Stimulated activated CD4-positive, alpha-beta T cell treated with anti-CD3 and anti-CD28 coated beads, Interleukin-1b, Interleukin-23, amount 100 ng/mL, for 48 hours (primary cell): ENCODE data around the gene ARL16.
"Not testable (repeated sequence)": the region's sequence is repeated elsewhere in the genome, so short reads cannot be mapped to it uniquely, and the experiment has no call there.

Experiments
- DNase-seq: peaks from one replicate; pipeline ENCODE4 v3.0.0-alpha.2; 2020

Gene ARL16

GRCh38 chr17:81694810-81695209 lies 11.2 kb upstream of the ARL16 start:
- no peak for DNase-seq

- DNase-seq: no peak
Observed at GRCh38 chr17:81693509-81694210, 10.1 kb upstream of the ARL16 start.

DNA sequence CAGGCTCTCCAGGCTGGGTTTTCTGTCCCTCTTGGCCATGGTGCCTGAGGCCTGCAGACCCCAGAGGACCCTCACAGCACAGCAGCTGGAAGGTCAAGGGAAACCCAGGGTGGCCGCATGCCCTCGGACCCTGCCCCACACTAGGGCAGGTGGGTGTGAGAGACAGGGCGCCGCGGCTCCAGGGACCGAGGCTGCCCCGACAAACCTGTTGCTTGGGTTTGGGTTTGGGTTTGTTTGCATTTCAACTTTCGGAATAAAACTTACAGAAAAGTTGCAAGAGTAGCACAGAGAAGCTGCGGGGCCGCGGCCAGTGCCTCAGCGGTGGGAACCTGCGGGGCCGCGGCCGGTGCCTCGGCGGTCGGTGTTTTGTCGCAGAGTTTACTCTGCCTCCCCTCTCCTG lies 8.0 kb upstream of the ARL16 start:
- no peak for DNase-seq

DNA sequence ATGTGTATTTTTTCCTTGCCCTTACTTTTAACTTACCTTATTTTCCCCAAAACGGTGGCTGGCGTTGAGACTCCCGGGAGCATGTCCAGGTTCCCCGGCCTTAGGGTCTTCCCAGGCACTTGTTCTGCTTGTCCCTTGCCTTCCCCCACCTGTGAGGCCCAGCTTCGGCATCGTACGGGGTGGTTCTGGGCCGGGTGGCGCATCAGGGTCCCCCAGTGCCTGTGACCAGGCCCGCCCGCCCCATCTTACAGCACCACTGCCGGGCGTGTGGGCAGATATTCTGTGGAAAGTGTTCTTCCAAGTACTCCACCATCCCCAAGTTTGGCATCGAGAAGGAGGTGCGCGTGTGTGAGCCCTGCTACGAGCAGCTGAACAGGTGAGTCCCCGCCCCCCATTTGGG lies 7.6 kb upstream of the ARL16 start:
- DNase-seq: no peak

- DNase-seq: no peak
Observed at GRCh38 chr17:81690549-81690948, 7.0 kb upstream of the ARL16 start.

- no peak for DNase-seq
Observed at GRCh38 chr17:81690066-81690465, 6.5 kb upstream of the ARL16 start.

DNA sequence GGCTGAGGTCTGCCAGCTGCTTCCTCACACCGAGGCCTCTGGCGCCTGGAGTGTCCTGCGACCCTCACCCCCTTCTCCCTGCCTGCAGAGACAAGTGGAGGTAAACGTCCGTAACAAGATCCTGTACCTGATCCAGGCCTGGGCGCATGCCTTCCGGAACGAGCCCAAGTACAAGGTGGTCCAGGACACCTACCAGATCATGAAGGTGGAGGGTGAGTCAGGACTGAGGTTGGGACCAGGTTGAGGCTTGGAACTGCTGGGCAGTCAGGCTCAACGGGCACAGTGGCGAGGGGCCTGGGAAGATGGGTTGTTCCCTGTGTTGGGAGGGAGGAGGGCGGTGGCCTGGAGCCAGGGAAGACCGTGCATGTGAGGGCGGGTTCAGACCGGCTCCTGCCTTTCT lies 5.0 kb upstream of the ARL16 start:
- DNase-seq: no peak

- no peak for DNase-seq
Observed at GRCh38 chr17:81687770-81688541, 4.4 kb upstream of the ARL16 start.

DNA sequence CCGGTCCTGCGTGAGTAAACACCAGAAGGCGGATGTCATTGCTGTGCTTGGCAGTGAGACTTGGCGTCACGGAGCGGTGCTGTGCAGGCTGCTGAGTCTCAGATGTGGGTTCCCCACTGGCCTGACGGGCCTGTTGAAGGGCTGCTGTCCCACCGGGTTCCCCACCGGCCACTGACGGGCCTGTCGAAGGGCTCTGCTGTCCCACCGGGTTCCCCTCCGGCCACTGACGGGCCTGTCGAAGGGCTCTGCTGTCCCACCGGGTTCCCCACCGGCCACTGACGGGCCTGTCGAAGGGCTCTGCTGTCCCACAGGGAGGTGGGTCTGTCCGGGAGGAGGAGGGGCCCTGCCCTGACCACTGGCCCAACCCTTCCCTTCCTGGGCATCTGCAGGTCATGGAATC lies 3.0 kb upstream of the ARL16 start:
- no peak for DNase-seq

DNA sequence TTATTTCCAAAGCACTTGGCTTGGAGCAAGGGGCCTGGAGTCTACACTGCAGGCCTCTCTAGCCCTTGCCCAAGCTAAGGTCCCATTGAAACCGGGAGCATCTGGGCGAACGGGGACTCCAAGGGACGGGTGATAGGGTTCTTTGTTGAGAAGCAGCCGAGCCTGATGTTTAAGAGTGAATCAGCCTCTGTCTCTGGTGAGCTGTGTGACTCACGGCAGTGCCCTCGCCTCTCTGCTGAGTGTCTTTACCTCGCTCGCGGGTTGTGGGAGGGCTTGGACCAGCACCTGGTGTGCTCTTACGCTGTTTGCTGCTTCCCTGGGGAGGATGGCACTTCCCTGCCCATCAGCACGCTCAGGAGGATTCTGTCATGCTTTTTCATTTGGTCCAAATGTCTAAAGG lies 1.5 kb upstream of the ARL16 start:
- peak; percentile 77 for DNase-seq

GRCh38 chr17:81684442-81684911 lies 880 bp upstream of the ARL16 start:
- DNase-seq: no peak

DNA sequence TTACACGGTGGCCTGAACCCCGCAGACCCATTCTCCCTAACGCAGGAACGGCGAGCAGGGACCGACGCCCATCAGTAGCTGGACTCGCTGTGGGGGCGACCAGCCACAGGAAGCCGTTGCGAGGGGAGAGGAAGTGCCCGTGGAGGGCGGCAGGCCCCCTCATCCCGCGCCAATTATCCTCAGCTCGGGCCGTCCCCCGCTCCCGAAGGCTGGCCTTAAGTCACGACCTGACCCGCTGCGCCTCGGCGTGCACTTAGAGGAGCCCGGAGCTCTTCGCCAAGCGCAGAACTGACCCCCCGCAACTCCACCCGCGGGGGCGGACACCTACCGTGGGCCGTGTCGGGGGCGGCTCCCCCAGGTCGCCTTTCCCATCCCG lies 401 bp downstream of the ARL16 start:
- DNase-seq: no peak

DNA sequence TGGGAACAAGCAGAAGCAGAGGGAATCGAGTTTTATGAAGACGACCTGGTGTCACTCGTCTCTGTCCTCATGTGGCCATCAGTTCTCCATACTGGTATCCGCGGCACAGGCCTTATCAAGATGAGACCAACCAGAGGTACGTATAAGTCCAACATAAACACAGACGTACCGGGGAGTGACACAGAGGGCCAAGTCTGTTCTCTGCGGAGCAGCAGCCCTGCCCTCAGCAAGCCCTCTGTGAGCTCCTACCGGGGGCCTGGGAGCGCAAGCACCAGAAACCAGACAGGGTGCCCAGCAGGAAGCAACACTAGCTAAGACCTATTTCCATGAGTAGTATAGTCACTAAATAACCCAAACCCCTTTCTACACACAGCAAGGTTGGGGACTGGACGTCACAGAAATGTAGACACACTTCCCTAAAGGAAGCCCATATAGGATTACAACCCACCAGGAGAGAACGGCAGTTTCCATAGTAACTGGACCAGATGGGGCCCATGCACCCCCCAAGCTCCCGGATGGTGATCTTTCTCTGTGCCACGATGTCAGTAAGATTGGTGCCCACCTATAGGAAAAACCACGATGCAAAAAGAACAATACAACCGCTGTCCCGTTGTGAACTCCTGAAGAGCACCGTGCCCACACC lies 911 bp downstream of the ARL16 start:
- DNase-seq: no peak

GRCh38 chr17:81681672-81682071 lies 1.9 kb downstream of the ARL16 start:
- no peak for DNase-seq

GRCh38 chr17:81680150-81680549 lies 3.4 kb downstream of the ARL16 start:
- DNase-seq: no peak

GRCh38 chr17:81676906-81677305 lies 6.7 kb downstream of the ARL16 start:
- no peak for DNase-seq

- not testable (repeated sequence) for DNase-seq
Observed at GRCh38 chr17:81675515-81676221, 7.9 kb downstream of the ARL16 start.

DNA sequence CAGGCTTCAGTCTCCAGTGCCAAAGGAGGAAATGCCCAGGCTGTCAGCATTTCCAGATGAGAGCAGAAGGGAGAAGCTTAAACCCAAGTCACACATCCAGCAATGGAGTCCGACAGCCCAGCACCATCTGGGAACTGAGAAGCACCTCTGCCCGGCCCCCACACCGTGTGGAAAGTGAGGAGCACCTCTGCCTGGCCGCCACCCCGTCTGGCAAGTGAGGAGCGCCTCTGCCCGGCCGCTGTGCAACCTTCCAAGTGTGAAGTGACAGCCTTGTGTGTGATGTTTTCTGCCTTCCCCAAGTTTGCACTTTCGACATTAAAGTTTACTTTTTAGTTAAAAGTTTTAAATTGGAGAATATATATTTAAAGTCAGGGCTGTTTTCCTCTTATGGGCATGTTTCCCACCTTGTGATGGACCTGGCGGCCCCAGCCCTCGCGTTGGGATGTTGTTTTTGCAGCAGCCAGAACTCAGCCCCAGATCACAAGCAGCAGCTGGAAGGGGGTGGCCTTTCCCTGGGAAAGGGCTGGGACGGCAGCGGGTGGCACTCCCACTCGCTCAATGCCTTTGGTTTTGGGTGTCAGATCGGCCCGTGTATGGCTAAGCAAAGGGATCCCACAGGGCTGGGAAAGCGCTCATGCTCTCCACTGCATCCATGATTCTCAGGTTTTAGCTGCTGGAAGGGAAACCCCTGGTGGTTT lies 9.9 kb downstream of the ARL16 start:
- DNase-seq: no peak

GRCh38 chr17:81672954-81673353 lies 10.6 kb downstream of the ARL16 start:
- DNase-seq: no peak

DNA sequence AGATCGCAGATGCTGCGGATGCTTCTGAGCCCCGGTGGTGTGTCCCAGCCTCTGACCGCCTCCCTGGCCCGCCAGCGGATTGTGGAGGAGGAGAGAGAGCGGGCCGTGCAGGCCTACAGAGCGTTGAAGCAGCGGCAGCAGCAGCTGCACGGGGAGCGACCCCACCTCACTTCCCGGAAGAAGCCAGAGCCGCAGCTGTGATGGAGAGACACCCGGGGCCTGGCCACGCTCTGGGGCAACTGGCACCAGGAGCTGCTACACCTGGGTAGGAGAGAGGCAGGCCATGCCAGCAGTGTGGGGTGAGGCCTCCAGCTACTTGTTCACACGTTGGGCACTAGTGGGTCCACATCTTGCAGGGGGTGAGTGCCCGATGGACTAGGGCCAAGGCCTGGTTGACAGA lies 11.1 kb downstream of the ARL16 start:
- no peak for DNase-seq

- no peak for DNase-seq
Observed at GRCh38 chr17:81667754-81668153, 15.8 kb downstream of the ARL16 start.

DNA sequence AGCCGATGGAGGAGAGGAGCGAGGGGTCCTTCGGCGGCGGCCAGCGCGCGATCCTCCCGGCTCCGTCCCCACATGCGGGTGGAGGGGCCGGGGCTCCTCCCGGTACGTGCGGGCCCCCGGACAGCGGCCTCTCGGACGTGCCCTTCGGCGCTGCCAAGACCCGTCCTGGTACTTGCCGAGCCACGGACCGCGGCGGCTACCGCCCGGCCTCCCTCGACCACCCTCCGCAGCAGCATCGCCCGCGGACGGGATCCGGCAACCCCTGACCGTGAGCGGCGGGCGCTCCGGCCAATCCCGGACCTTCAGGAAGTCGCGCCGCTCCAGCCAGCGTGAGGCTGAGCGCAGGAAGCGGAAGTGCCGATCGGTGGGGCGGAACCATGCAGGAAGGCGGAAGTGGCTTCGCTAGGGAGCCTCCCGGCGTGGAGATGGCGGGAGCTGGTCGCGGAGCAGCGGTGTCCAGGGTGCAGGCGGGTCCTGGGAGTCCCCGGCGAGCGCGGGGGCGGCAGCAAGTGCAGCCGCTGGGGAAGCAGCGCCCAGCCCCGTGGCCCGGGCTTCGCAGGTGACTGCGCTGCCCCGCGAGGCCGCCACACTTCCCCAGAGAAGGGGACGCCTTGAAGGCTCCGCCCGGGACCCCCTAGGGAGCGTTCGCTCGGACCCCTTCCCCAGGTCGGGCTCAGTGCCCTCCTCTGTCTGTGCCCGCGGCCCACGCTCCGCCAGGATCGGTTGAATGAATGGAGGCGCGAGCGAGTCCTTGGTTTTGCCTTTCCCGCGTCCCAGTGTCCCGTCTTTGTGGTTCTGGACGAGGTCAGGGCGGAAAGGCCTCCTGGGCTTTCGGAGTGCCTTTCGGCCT lies 17.0 kb downstream of the ARL16 start, which contains the start of the genes CCDC137 and OXLD1:
TSS of gene CCDC137 (plus strand) at position 396 of the 850 bp plus-strand sequence. CDS start at position 426, 30 bp downstream.
TSS of gene OXLD1 (minus strand) at position 264 of the 850 bp plus-strand sequence. CDS start at position 236, 28 bp downstream.
- peak; percentile 95 for DNase-seq
